ENCODE data around the gene CCM2. TPM values are rescaled to one million over a fixed set of nuclear protein-coding genes. Genes with fewer than 3 reads are reported as not detected.
A peak's percentile ranks its signal among the peaks of the same experiment; 100 is the strongest.

CCM2 gene
- total RNA-seq, 3 donors from 2014 or later (not counting 1 experiment from before 2014, with no cell fraction given): 66.2 to 104 (median 97.5) TPM

DNA sequence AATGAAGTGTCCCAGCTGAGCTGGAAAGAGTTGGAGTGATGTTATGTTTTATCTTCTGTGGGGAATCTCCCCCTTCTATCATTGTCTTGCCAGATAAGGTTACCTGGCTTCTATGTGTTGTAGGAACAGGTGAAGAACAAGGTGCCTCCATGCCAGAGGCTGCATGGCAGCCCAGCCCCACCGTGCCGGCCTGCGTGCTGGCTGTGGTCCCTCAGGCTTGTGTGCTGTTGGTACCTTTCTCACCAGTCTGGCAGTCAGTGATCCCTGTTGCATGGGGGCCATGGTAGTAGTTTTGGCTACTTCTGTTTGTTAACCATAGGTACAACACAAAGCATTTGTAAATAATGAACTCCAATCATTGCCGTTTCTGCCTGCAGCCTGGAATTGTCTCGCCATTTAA lies 37.9 kb downstream of the CCM2 start:
- Histone ChIP-seq H3K27me3 (ENCODE audit: control insufficient read depth, insufficient read depth, low read length) (no peaks in the 10 kb centered on the region), H3K36me3 (ENCODE audit: control insufficient read depth, insufficient read depth, low read length) (peaks cover 49% of the 10 kb centered on the region), H3K9me3 (ENCODE audit: control insufficient read depth, insufficient read depth, low read length) (no peaks in the 10 kb centered on the region), H3K4me1 (ENCODE audit: control insufficient read depth, insufficient read depth, low read length) (peaks cover 55% of the 10 kb centered on the region), H3K4me3 (ENCODE audit: low read length) (no peak overlapping the region), H3K27ac (ENCODE audit: low read length) (no peak overlapping the region)
- Mint-ChIP-seq H3K36me3 (peaks cover 18% of the 10 kb centered on the region), H3K4me1 (peaks cover 65 to 80% of the 10 kb centered on the region in 2 donors), H3K9me3 (no peaks in the 10 kb centered on the region), H3K4me3 (peak overlapping the region; percentile 67), H3K27me3 (ENCODE audit: low read depth in 2 of 2) (no peaks in the 10 kb centered on the region), H3K27ac (peak overlapping the region; percentile 77 to 84)
- ATAC-seq (no peak), DNase-seq (no peak)
- 94% methylated on average over 5 of the region's 5 CpGs for WGBS (ENCODE audit: insufficient coverage)
- intact Hi-C loops (cut with micrococcal nuclease): no loop called here
- TF ChIP-seq, protein P1, sequence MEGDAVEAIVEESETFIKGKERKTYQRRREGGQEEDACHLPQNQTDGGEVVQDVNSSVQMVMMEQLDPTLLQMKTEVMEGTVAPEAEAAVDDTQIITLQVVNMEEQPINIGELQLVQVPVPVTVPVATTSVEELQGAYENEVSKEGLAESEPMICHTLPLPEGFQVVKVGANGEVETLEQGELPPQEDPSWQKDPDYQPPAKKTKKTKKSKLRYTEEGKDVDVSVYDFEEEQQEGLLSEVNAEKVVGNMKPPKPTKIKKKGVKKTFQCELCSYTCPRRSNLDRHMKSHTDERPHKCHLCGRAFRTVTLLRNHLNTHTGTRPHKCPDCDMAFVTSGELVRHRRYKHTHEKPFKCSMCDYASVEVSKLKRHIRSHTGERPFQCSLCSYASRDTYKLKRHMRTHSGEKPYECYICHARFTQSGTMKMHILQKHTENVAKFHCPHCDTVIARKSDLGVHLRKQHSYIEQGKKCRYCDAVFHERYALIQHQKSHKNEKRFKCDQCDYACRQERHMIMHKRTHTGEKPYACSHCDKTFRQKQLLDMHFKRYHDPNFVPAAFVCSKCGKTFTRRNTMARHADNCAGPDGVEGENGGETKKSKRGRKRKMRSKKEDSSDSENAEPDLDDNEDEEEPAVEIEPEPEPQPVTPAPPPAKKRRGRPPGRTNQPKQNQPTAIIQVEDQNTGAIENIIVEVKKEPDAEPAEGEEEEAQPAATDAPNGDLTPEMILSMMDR (IDR thresholded peaks at IDR 0.05): no peak

DNA sequence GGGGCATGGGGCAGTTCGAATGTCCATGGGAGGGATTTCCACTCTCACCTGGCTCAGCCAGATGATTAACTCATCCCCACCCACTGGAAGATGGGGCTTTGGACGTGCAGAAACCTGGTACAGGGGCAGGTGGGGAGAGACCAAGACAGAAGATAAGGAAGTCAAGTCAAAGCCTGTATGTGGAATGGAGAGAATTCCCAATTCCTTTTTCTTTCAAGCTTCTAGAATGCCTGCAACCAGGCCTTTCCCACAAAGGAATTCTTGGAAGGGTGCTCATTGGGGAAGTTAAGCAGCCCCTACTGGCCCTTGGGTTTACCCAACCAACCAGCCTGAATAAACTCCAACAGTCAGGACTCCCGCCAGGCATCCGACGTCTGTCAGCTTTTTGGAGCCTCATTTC lies 39.1 kb downstream of the CCM2 start:
- Histone ChIP-seq H3K36me3 (ENCODE audit: control insufficient read depth, insufficient read depth, low read length) (peaks cover 60% of the 10 kb centered on the region), H3K9me3 (ENCODE audit: control insufficient read depth, insufficient read depth, low read length) (no peaks in the 10 kb centered on the region), H3K4me1 (ENCODE audit: control insufficient read depth, insufficient read depth, low read length) (peaks cover 43% of the 10 kb centered on the region), H3K27ac (ENCODE audit: low read length) (no peak overlapping the region), H3K27me3 (ENCODE audit: control insufficient read depth, insufficient read depth, low read length) (no peaks in the 10 kb centered on the region), H3K4me3 (ENCODE audit: low read length) (no peak overlapping the region)
- intact Hi-C loops (cut with micrococcal nuclease): no loop called here
- DNase-seq (no peak), ATAC-seq (no peak)
- H3K9me3 Mint-ChIP-seq: no peaks in the 10 kb centered on the region
- WGBS (ENCODE audit: insufficient coverage): 93% methylated on average over 5 of the region's 5 CpGs
- H3K36me3 Mint-ChIP-seq: peaks cover 18% of the 10 kb centered on the region
- TF ChIP-seq, protein P1 (IDR thresholded peaks at IDR 0.05): no peak
- peaks cover 62 to 75% of the 10 kb centered on the region in 2 donors for H3K4me1 Mint-ChIP-seq
- H3K4me3 Mint-ChIP-seq: no peak overlapping the region
- no peaks in the 10 kb centered on the region for H3K27me3 Mint-ChIP-seq (ENCODE audit: low read depth in 2 of 2)
- peak overlapping the region; percentile 77 to 84 for H3K27ac Mint-ChIP-seq

DNA sequence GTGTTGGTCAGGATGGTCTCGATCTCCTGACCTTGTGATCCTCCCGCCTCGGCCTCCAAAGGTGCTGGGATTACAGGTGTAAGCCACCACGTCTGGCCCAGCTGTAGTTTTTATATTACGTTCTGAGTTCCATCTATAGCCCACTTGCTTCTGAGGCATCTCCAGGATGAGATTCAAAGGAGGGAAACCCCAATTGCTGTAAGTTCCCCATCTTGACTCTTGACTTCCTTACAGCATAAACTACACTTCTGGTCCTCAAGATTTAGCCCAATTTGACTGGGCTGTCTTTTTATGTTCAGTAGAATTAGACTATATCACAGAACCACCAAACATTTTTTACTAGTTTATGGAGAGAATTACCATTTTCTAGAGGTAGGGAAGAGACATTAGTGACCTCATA lies 44.3 kb downstream of the CCM2 start:
- WGBS (ENCODE audit: insufficient coverage): 76% methylated on average over 5 of the region's 5 CpGs
- no peak for ATAC-seq
- peak overlapping the region; percentile 65 to 80 for H3K27ac Mint-ChIP-seq
- peaks cover 38 to 50% of the 10 kb centered on the region in 2 donors for H3K4me1 Mint-ChIP-seq
- no peaks in the 10 kb centered on the region for H3K9me3 Mint-ChIP-seq
- Histone ChIP-seq H3K9me3 (ENCODE audit: control insufficient read depth, insufficient read depth, low read length) (no peaks in the 10 kb centered on the region), H3K4me3 (ENCODE audit: low read length) (no peak overlapping the region), H3K36me3 (ENCODE audit: control insufficient read depth, insufficient read depth, low read length) (peaks cover 87% of the 10 kb centered on the region), H3K4me1 (ENCODE audit: control insufficient read depth, insufficient read depth, low read length) (no peaks in the 10 kb centered on the region), H3K27ac (ENCODE audit: low read length) (no peak overlapping the region), H3K27me3 (ENCODE audit: control insufficient read depth, insufficient read depth, low read length) (no peaks in the 10 kb centered on the region)
- no peak for DNase-seq
- H3K4me3 Mint-ChIP-seq: no peak overlapping the region
- peaks cover 10% of the 10 kb centered on the region for H3K36me3 Mint-ChIP-seq
- intact Hi-C loops (cut with micrococcal nuclease): no loop called here
- TF ChIP-seq, protein P1 (IDR thresholded peaks at IDR 0.05): no peak
- H3K27me3 Mint-ChIP-seq (ENCODE audit: low read depth in 2 of 2): no peaks in the 10 kb centered on the region

DNA sequence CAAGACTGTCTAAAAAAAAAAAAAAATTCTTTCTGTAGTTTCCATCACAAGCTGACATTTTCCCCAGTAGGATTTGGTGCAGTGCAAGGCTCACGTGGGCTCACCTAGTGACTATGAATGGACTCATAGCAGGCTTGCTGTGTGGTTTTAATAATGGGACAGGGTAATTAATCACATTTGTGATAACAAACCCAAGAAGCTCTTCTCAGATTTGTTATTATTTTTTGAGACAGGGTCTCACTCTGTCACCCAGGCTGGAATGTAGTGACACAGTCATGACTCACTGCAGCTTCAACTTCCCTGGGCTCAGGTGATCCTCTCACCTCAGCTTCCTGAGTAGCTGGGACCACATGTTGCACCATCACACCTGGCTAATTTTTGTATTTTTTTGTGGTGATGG lies 48.7 kb downstream of the CCM2 start:
- WGBS (ENCODE audit: insufficient coverage): 100% methylated on average over 1 of the region's 1 CpG
- intact Hi-C loops (cut with micrococcal nuclease): no loop called here
- DNase-seq (no peak), ATAC-seq (no peak)
- H3K27ac Mint-ChIP-seq: peak overlapping the region; percentile 78
- Histone ChIP-seq H3K9me3 (ENCODE audit: control insufficient read depth, insufficient read depth, low read length) (no peaks in the 10 kb centered on the region), H3K36me3 (ENCODE audit: control insufficient read depth, insufficient read depth, low read length) (peaks cover 74% of the 10 kb centered on the region), H3K4me1 (ENCODE audit: control insufficient read depth, insufficient read depth, low read length) (peaks cover 3% of the 10 kb centered on the region), H3K27ac (ENCODE audit: low read length) (no peak overlapping the region), H3K27me3 (ENCODE audit: control insufficient read depth, insufficient read depth, low read length) (no peaks in the 10 kb centered on the region), H3K4me3 (ENCODE audit: low read length) (no peak overlapping the region)
- H3K27me3 Mint-ChIP-seq (ENCODE audit: low read depth in 2 of 2): no peaks in the 10 kb centered on the region
- H3K4me1 Mint-ChIP-seq: peaks cover 52 to 59% of the 10 kb centered on the region in 2 donors
- TF ChIP-seq, protein P1 (IDR thresholded peaks at IDR 0.05): no peak
- no peaks in the 10 kb centered on the region for H3K36me3 Mint-ChIP-seq
- no peak overlapping the region for H3K4me3 Mint-ChIP-seq
- H3K9me3 Mint-ChIP-seq: no peaks in the 10 kb centered on the region
